Sigmoid colon (tissue), 7 donors: ENCODE measurements around the gene GDA. TPM values are rescaled to one million over a fixed set of nuclear protein-coding genes. Genes with fewer than 3 reads are reported as not detected.

Experiments used
- DNase-seq: peaks from one replicate; pipeline ENCODE4 v3.0.0-alpha.2; 2019
- H3K27ac ChIP-seq, 4 donors: fragments of 200-600 bp; sonication (generic); one replicate each; pipeline ENCODE4 v1.5.1; 2016 to 2019; ENCODE audit warnings: mild to moderate bottlenecking in 1 of 4
- H3K27me3 ChIP-seq, 3 donors: fragments of 200-600 bp; sonication (generic); one replicate each; pipeline ENCODE4 v1.5.1; 2019; ENCODE audit warnings: mild to moderate bottlenecking in 1 of 3
- H3K36me3 ChIP-seq, 4 donors: fragments of 200-600 bp; sonication (generic); one replicate each; pipeline ENCODE4 v1.5.1; 2016 to 2019
- H3K4me1 ChIP-seq, 4 donors: fragments of 200-600 bp; sonication (generic); one replicate each; pipeline ENCODE4 v1.5.1; 2017 to 2019
- H3K4me3 ChIP-seq, 4 donors: fragments of 200-600 bp; sonication (generic); one replicate each; pipeline ENCODE4 v1.5.1; 2017 to 2019; ENCODE audit warnings: mild to moderate bottlenecking in 2 of 4, moderate library complexity in 1 of 4
- H3K9me3 ChIP-seq, 4 donors: fragments of 200-600 bp in 3 of 4; sonication (generic) in 3 of 4; one replicate each; pipeline versions ENCODE4 v1.5.1 to v1.6.1; 2013 to 2019
- EP300 ChIP-seq, 4 donors: sonication (generic); formaldehyde crosslinking; IDR thresholded peaks; one replicate each; pipeline ENCODE4 v1.6.1; 2017; ENCODE audit warnings: antibody characterized with exemption in 4 of 4
- POLR2A ChIP-seq, 2 donors: fragments of 450-650 bp; IDR thresholded peaks; one replicate each; pipeline ENCODE4 v1.6.1; 2016; ENCODE audit warnings: antibody characterized with exemption in 2 of 2, mild to moderate bottlenecking in 2 of 2, moderate library complexity in 2 of 2
- POLR2AphosphoS5 ChIP-seq, 4 donors: sonication (generic); formaldehyde crosslinking; IDR thresholded peaks; one replicate each; pipeline ENCODE4 v1.6.1; 2017; ENCODE audit warnings: antibody characterized with exemption in 4 of 4
- WGBS, 2 donors: extraction: QIAGEN DNeasy Blood & Tissue Kit; methylation state at CpG; one replicate each; pipeline ENCODE4 v1.1.7; 2013; 5-methylcytosine and 5-hydroxymethylcytosine counted together
- intact Hi-C: fragments of 100-400 bp; cut with DNase I; formaldehyde crosslinking; loops from one replicate; pipeline ENCODE4 v1.15.1; 2023
- polyA plus RNA-seq, 3 donors: library from polyadenylated mRNA; stranded (reverse); fragments of 200-250 nt; gene quantifications; one replicate each; pipeline ENCODE4 v1.2.3, GENCODE V29; 2013
- total RNA-seq, 4 donors: library from RNA; depleted of rRNA; stranded (reverse); fragments of >200 nt; gene quantifications; one replicate each; pipeline ENCODE4 v1.1.0, GENCODE V29; 2016
- TF ChIP-seq, protein P1 (sequence below), 4 experiments: fragments of 450-650 bp in 3 of 4; fragments of 200-600 bp in 1 of 4; IDR thresholded peaks; one replicate each; pipeline ENCODE4 v1.5.1; 2016 to 2019; ENCODE audit warnings: antibody characterized with exemption in 4 of 4, mild to moderate bottlenecking in 3 of 4, moderate library complexity in 2 of 4
- donor health status: healthy with polysubstance abuse.
- donor health status: Bipolar disorder and iron deficiency.
- donor health status: healthy.

The GDA gene
- total and polyA plus RNA-seq, 7 donors = under 0.01 to 63.1 (median 16.0) TPM; not detected in 2

DNA sequence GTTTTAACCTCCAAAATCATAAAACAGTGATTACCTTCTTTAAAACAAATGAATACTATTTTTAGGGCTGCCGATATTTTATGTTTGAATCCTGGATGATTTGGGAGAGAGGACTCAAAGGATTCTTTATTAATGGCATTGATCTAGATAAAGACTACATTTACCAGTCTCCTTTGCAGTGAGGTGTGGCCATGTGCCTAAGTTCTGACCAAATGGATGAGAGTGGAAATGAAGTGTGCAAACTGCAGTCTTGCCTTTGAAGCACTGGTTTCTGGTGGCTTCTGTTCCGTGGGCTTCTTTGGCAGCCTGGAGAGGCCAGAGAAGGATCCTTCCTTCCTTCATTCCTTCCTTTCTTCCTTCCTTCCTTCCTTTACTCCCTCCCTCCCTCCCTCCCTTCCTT is 24.3 kb upstream of the GDA start:
- WGBS, 2 donors = 79 to 82% methylated on average over 2 of the region's 2 CpGs

GRCh38 chr9:72127753-72128152 is 21.5 kb upstream of the GDA start:
- Histone ChIP-seq H3K27ac (no peak overlapping the region), H3K4me1 (no peaks in the 10 kb centered on the region), H3K9me3 (no peaks in the 10 kb centered on the region), H3K36me3 (no peaks in the 10 kb centered on the region), H3K27me3 (no peaks in the 10 kb centered on the region), H3K4me3 (no peak overlapping the region)
- DNase-seq = no peak
- intact Hi-C loops = no loop called here
- TF ChIP-seq, protein P1, sequence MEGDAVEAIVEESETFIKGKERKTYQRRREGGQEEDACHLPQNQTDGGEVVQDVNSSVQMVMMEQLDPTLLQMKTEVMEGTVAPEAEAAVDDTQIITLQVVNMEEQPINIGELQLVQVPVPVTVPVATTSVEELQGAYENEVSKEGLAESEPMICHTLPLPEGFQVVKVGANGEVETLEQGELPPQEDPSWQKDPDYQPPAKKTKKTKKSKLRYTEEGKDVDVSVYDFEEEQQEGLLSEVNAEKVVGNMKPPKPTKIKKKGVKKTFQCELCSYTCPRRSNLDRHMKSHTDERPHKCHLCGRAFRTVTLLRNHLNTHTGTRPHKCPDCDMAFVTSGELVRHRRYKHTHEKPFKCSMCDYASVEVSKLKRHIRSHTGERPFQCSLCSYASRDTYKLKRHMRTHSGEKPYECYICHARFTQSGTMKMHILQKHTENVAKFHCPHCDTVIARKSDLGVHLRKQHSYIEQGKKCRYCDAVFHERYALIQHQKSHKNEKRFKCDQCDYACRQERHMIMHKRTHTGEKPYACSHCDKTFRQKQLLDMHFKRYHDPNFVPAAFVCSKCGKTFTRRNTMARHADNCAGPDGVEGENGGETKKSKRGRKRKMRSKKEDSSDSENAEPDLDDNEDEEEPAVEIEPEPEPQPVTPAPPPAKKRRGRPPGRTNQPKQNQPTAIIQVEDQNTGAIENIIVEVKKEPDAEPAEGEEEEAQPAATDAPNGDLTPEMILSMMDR (IDR thresholded peaks at IDR 0.05) = no peak
- no peak for TF ChIP-seq POLR2A (IDR thresholded peaks at IDR 0.05)
- no peak for TF ChIP-seq EP300 (IDR thresholded peaks at IDR 0.05)
- no peak for TF ChIP-seq POLR2AphosphoS5 (IDR thresholded peaks at IDR 0.05)
- 6 to 35% methylated on average over 2 of the region's 2 CpGs for WGBS, 2 donors

More for the DNA sequence above, 24.3 kb upstream of the GDA start:
- H3K27ac ChIP-seq = no peak overlapping the region
- no peaks in the 10 kb centered on the region for H3K27me3 ChIP-seq
- TF ChIP-seq POLR2AphosphoS5 (IDR thresholded peaks at IDR 0.05) = no peak
- TF ChIP-seq EP300 (IDR thresholded peaks at IDR 0.05) = no peak
- TF ChIP-seq POLR2A (IDR thresholded peaks at IDR 0.05) = no peak
- TF ChIP-seq, protein P1 (IDR thresholded peaks at IDR 0.05) = no peak
- no peaks in the 10 kb centered on the region for H3K4me1 ChIP-seq
- no peaks in the 10 kb centered on the region for H3K9me3 ChIP-seq
- no peaks in the 10 kb centered on the region for H3K36me3 ChIP-seq
- DNase-seq = no peak
- intact Hi-C loops = no loop called here
- no peak overlapping the region for H3K4me3 ChIP-seq

DNA sequence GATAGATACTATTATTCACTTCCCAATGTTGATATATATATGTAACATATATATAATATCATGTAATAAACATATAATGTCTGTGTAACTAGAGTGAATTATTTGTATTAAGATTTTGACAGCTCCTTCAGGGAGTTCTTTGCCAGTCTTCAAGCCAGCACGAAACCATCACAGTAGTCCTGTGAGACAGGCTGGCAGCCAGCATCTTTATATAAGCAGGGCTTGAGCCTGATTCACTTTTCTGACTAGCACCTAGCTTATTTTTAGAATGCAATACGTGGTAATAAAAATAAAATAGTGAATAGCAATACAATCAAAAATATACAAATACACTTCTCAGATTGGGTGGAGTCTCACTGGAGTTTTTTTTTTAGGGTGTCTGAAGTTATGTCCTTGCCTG is 20.7 kb upstream of the GDA start:
- no peak overlapping the region for H3K27ac ChIP-seq
- TF ChIP-seq POLR2A (IDR thresholded peaks at IDR 0.05) (no peak), POLR2AphosphoS5 (IDR thresholded peaks at IDR 0.05) (no peak), EP300 (IDR thresholded peaks at IDR 0.05) (no peak)
- TF ChIP-seq, protein P1 (IDR thresholded peaks at IDR 0.05) = no peak
- H3K36me3 ChIP-seq = no peaks in the 10 kb centered on the region
- no peak for DNase-seq
- intact Hi-C loops = no loop called here
- no peaks in the 10 kb centered on the region for H3K4me1 ChIP-seq
- no peaks in the 10 kb centered on the region for H3K9me3 ChIP-seq
- no peaks in the 10 kb centered on the region for H3K27me3 ChIP-seq
- no peak overlapping the region for H3K4me3 ChIP-seq
- 34 to 62% methylated on average over 2 of the region's 2 CpGs for whole genome bisulfite sequencing, 2 donors

DNA sequence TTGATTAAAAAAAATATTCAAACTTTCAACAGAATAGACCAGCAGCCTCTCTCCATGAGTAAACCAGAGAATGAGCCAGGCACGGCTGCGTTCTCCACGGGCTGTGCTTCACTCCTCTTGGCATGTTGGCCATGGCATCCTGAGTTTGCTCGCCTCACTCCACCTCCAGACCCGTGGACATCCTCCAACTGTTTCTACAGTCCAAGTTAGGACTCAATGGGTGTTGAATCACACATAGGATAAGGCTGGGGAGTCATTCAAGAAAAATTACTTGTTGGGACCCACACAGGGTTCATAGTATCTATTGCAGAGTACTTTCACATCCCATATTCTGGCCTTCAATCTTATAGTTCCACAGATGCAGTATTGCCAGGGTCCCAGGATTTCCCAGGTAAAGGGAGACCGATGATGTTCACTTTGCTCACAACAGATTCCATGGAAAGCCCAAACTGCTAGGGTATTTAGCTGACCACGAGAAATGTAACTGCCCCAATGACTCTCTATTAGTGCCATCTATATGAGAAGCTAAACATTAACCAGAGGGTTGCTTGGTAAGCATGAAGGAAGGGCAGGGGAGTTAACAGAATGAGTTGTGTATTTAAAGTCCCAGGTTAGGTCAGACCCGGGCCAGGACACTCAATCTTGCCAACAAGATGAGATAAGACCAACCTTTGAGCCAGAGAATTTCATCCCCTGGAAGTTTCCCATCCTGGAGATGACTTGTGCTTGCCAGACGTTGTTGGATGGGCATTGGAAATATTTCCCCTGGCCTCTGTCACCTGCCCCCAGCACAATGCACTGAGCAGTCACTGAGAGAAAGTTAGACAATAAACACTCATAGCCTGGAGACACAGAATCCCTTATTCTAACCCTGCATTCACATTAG is 19.7 kb upstream of the GDA start:
- no peaks in the 10 kb centered on the region for H3K36me3 ChIP-seq
- TF ChIP-seq POLR2A (IDR thresholded peaks at IDR 0.05) (no peak), EP300 (IDR thresholded peaks at IDR 0.05) (no peak), POLR2AphosphoS5 (IDR thresholded peaks at IDR 0.05) (no peak)
- TF ChIP-seq, protein P1 (IDR thresholded peaks at IDR 0.05) = no peak
- no peaks in the 10 kb centered on the region for H3K4me1 ChIP-seq
- H3K27me3 ChIP-seq = no peaks in the 10 kb centered on the region
- no peak overlapping the region for H3K27ac ChIP-seq
- intact Hi-C loops = no loop called here
- no peak overlapping the region for H3K4me3 ChIP-seq
- 53 to 72% methylated on average over 9 of the region's 9 CpGs for WGBS, 2 donors
- DNase-seq = no peak
- no peaks in the 10 kb centered on the region for H3K9me3 ChIP-seq
